Glutamatergic neuron (in vitro differentiated cells): ENCODE data around the gene CACNA1C. TPM values are rescaled to one million over a fixed set of nuclear protein-coding genes. Genes with fewer than 3 reads are reported as not detected.

Source experiments
- DNase-seq: peaks from one replicate; pipeline ENCODE4 v3.0.0; 2022
- H3K27ac Mint-ChIP-seq: one replicate; pipeline ENCODE4 v1.8.0; 2020; ENCODE audit warnings: mild to moderate bottlenecking, mixed read lengths, inconsistent platforms; ENCODE audit not compliant: unreplicated experiment
- H3K27me3 Mint-ChIP-seq: one replicate; pipeline ENCODE4 v1.8.0; 2020; ENCODE audit warnings: mild to moderate bottlenecking, moderate library complexity, mixed read lengths, inconsistent platforms; ENCODE audit not compliant: unreplicated experiment
- H3K36me3 Mint-ChIP-seq: one replicate; pipeline ENCODE4 v1.8.0; 2020; ENCODE audit warnings: mild to moderate bottlenecking, mixed read lengths, inconsistent platforms; ENCODE audit not compliant: unreplicated experiment
- H3K4me1 Mint-ChIP-seq: one replicate; pipeline ENCODE4 v1.8.0; 2020; ENCODE audit warnings: mild to moderate bottlenecking, low read depth, mixed read lengths, inconsistent platforms; ENCODE audit not compliant: unreplicated experiment
- H3K4me3 Mint-ChIP-seq: one replicate; pipeline ENCODE4 v1.8.0; 2020; ENCODE audit warnings: mild to moderate bottlenecking, mixed read lengths, inconsistent platforms; ENCODE audit not compliant: unreplicated experiment
- H3K9me3 Mint-ChIP-seq: one replicate; pipeline ENCODE4 v1.8.0; 2020; ENCODE audit warnings: mild to moderate bottlenecking, moderate library complexity, mixed read lengths, inconsistent platforms; ENCODE audit not compliant: unreplicated experiment
- total RNA-seq: library from RNA; stranded (reverse); fragmentation: NEBNext Ultra II Directional; extraction: Animal tissue kit (Norgen Biotek cat#: 25700); gene quantifications from one replicate; pipeline ENCODE4 v1.2.1, GENCODE V29; 2021; ENCODE audit not compliant: unreplicated experiment
- TF ChIP-seq, protein P1 (sequence below): fragments of 200-600 bp; sonication (generic); IDR thresholded peaks from one replicate; pipeline ENCODE4 v1.5.0; 2021; ENCODE audit not compliant: partially characterized antibody, unreplicated experiment

CACNA1C gene
- total RNA-seq, 1 donor from 2014 or later: 11.0 TPM

DNA sequence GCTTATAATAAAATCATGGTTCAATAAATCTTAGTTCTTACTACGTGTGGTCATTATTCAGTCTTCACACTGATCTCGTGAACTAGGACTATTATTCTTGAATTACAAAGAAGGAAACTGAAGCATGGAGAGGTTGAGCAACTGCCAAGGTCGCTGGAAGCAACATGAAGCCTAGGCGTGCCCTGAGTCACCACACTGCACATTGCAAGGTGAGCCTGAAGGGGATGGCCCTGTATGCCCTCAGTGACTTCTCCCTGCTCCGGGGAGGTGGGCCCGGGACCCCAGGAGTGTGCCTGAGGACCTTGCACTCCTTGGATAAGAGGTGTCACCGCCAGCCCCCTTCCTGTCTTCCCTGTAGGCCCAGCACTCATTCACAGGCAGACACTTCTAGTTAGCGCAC lies 161.6 kb downstream of the CACNA1C start:
- H3K9me3 Mint-ChIP-seq: no peaks in the 10 kb centered on the region
- H3K4me3 Mint-ChIP-seq: no peak overlapping the region
- H3K36me3 Mint-ChIP-seq: peaks cover 4% of the 10 kb centered on the region
- peaks cover 11% of the 10 kb centered on the region for H3K4me1 Mint-ChIP-seq
- peaks cover 3% of the 10 kb centered on the region for H3K27me3 Mint-ChIP-seq
- no peak for DNase-seq
- TF ChIP-seq, protein P1, sequence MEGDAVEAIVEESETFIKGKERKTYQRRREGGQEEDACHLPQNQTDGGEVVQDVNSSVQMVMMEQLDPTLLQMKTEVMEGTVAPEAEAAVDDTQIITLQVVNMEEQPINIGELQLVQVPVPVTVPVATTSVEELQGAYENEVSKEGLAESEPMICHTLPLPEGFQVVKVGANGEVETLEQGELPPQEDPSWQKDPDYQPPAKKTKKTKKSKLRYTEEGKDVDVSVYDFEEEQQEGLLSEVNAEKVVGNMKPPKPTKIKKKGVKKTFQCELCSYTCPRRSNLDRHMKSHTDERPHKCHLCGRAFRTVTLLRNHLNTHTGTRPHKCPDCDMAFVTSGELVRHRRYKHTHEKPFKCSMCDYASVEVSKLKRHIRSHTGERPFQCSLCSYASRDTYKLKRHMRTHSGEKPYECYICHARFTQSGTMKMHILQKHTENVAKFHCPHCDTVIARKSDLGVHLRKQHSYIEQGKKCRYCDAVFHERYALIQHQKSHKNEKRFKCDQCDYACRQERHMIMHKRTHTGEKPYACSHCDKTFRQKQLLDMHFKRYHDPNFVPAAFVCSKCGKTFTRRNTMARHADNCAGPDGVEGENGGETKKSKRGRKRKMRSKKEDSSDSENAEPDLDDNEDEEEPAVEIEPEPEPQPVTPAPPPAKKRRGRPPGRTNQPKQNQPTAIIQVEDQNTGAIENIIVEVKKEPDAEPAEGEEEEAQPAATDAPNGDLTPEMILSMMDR: no peak
- no peak overlapping the region for H3K27ac Mint-ChIP-seq

DNA sequence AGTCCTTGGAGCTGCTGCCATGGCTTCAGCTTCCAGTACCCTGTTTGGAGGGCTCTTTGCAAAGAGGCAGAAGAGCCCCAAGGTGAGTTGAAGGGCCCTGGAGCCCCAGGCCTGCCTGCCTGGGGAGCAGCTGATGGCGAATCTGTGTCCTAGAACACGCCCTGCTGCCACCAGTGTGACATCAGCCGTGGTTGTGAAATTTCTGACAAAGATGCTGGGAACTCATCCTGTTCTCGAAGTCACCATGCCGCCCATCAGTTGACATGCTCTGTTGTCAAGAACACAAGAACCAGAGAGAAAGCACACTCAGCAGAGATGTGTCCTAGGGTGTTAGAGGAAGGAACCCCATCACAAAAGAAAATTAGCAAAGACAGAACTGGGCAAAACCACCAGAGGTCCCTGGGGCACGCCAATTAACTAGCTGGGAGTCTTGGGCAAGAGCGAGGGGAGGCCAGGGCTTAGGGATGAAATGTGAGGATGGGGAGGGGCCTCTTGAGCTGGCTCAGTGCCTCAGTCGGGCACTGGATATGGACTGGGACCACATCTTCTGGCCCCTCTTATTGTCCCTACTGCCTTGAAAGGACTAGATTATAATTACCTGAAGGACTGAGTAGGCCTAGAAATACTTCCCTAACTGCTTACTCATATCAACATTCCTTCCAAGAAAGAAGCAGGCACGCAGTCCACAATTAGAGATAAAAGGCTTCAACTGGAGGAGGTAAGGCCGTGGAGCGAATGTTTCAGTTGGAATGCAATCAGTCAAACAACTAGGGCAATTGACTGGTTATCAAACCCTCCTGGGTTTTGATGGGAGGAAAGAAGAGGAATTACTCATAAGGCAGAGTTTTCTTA lies 163.1 kb downstream of the CACNA1C start:
- Mint-ChIP-seq H3K27ac (peak overlapping the region; percentile 23), H3K9me3 (peaks cover 2% of the 10 kb centered on the region), H3K4me3 (no peak overlapping the region), H3K36me3 (peaks cover 8% of the 10 kb centered on the region), H3K4me1 (peaks cover 11% of the 10 kb centered on the region), H3K27me3 (peaks cover 3% of the 10 kb centered on the region)
- TF ChIP-seq, protein P1: no peak
- no peak for DNase-seq

DNA sequence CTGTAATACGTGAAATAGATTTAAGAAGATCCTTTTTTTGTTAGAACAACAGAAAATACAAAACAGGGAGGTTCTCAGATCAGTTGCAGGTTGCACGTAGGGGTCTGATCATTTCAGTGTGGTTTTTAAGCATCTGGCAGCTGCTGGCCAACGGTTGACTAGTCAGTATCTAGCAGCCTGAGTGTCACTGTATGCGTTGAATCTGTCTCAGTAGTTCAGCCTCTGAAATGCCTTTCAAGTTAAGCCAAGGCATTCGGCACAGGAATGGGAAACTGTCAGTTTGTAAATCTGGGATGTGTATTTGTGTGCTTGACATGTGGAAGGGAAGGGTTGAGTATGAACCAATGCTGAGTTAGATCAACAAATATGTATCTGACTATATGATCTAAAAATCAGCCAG lies 165.9 kb downstream of the CACNA1C start:
- Mint-ChIP-seq H3K4me3 (no peak overlapping the region), H3K36me3 (peaks cover 8% of the 10 kb centered on the region), H3K4me1 (peaks cover 3% of the 10 kb centered on the region), H3K27ac (no peak overlapping the region), H3K9me3 (peaks cover 2% of the 10 kb centered on the region), H3K27me3 (peaks cover 4% of the 10 kb centered on the region)
- TF ChIP-seq, protein P1: no peak
- DNase-seq: no peak

DNA sequence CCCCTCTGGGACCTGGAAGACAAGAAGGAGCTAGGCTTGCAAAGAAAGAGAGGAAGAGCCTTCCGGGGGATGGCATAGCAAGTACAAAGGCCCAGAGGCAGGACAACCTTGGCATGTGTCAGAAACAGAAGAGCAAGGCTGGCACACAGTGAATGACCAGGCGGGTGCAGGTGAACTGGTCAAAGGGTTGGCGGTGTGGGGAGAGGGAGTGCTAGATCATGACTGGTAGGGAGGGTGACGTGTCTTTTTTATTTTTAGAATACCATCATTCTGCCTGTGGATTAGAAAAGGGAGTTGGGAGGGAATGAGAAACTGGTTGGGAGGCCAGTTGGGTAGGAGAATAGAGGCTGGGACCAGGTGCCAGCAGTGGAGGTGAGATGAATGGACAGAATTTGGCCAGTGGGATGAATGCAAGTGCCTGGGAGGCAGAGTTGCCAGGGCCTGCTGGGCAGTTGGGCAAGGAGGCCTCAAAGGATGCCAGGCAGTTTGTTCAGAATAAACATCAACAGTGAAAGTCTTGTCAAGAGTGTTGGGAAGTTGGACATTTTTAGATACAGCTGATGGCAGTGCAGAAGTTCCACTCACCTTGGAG lies 168.3 kb downstream of the CACNA1C start:
- Mint-ChIP-seq H3K36me3 (peaks cover 3% of the 10 kb centered on the region), H3K4me3 (no peak overlapping the region), H3K4me1 (no peaks in the 10 kb centered on the region), H3K9me3 (peaks cover 2% of the 10 kb centered on the region), H3K27ac (no peak overlapping the region), H3K27me3 (peaks cover 3% of the 10 kb centered on the region)
- TF ChIP-seq, protein P1: no peak
- DNase-seq: no peak

DNA sequence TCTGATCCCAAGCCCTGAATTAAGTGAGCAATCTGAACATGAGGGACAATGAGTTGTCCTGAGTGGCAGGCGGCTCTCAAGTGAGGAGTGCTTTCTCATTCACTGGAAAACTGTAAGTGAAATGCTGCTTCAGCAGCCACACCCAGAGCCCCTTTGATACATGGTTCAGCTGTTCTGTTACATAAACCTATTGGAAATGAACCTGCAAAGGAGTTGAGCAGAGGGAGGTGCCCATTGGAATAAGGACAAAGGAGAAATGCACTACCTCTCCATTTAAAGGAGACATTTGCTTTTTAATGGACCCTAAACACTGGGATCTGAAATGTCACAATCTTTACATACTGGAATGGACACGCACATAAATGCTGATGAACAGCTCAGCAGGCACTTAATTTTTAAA lies 169.9 kb downstream of the CACNA1C start:
- Mint-ChIP-seq H3K9me3 (peaks cover 2% of the 10 kb centered on the region), H3K36me3 (peaks cover 3% of the 10 kb centered on the region), H3K27me3 (peaks cover 3% of the 10 kb centered on the region), H3K4me1 (no peaks in the 10 kb centered on the region), H3K27ac (no peak overlapping the region), H3K4me3 (no peak overlapping the region)
- TF ChIP-seq, protein P1: no peak
- DNase-seq: no peak
